ENCODE results near the gene LCE1F.

The LCE1F gene

GRCh38 chr1:152774875-152775274 is at the start of gene LCE1F:
Gene LCE1F, plus strand, starts transcription at chr1:152775140. Its CDS starts 1,232 bp downstream, at chr1:152776372.
- no peak for FAIRE-seq

GRCh38 chr1:152725261-152725660 is 49.7 kb upstream of the LCE1F start:
- no peak for FAIRE-seq

GRCh38 chr1:152728986-152729385 is 46.0 kb upstream of the LCE1F start:
- FAIRE-seq, result no peak

- no peak for FAIRE-seq
Measured at GRCh38 chr1:152735648-152736047, 39.3 kb upstream of the LCE1F start.

GRCh38 chr1:152737997-152738396 is 36.9 kb upstream of the LCE1F start:
- FAIRE-seq, result no peak

GRCh38 chr1:152739841-152740240 is 35.1 kb upstream of the LCE1F start:
- no peak for FAIRE-seq

- no peak for FAIRE-seq
Measured at GRCh38 chr1:152741656-152742055, 33.3 kb upstream of the LCE1F start.

- no peak for FAIRE-seq
Measured at GRCh38 chr1:152743371-152744145, 31.4 kb upstream of the LCE1F start.

- FAIRE-seq, result no peak
Measured at GRCh38 chr1:152745289-152745704, 29.6 kb upstream of the LCE1F start.

- no peak for FAIRE-seq
Measured at GRCh38 chr1:152745765-152746444, 29.0 kb upstream of the LCE1F start.

- FAIRE-seq, result no peak
Measured at GRCh38 chr1:152747831-152748230, 27.1 kb upstream of the LCE1F start.

GRCh38 chr1:152752225-152752624 is 22.7 kb upstream of the LCE1F start:
- FAIRE-seq, result no peak

GRCh38 chr1:152753586-152753985 is 21.4 kb upstream of the LCE1F start:
- FAIRE-seq, result no peak

GRCh38 chr1:152756872-152757271 is 18.1 kb upstream of the LCE1F start:
- FAIRE-seq, result no peak

GRCh38 chr1:152757747-152758146 is 17.2 kb upstream of the LCE1F start, which contains the start of gene KPRP:
Gene KPRP, plus strand, starts transcription at chr1:152758025. Its CDS starts 1,564 bp downstream, at chr1:152759589.
- no peak for FAIRE-seq

GRCh38 chr1:152758636-152759035 is 16.3 kb upstream of the LCE1F start:
- FAIRE-seq, result no peak

- FAIRE-seq, result no peak
Measured at GRCh38 chr1:152759453-152760173, 15.3 kb upstream of the LCE1F start.

GRCh38 chr1:152760551-152761190 is 14.3 kb upstream of the LCE1F start:
- no peak for FAIRE-seq

- FAIRE-seq, result no peak
Measured at GRCh38 chr1:152761609-152762213, 13.2 kb upstream of the LCE1F start.

- no peak for FAIRE-seq
Measured at GRCh38 chr1:152768847-152769533, 6.0 kb upstream of the LCE1F start.

- no peak for FAIRE-seq
Measured at GRCh38 chr1:152770411-152770810, 4.5 kb upstream of the LCE1F start.

GRCh38 chr1:152776361-152776760 is 1.4 kb downstream of the LCE1F start:
- FAIRE-seq, result no peak

All from G401.6 (cell line).